HepG2 (cell line): ENCODE results near the gene LRRC37A. TPM values are rescaled to one million over a fixed set of nuclear protein-coding genes. Genes with fewer than 3 reads are reported as not detected.
A peak's percentile ranks its signal among the peaks of the same experiment; 100 is the strongest.

ENCODE experiments used
- AGO1 ChIP-seq: fragments of 200-400 bp; formaldehyde crosslinking; IDR thresholded peaks from 2 replicates; pipeline ENCODE4 v1.6.1; 2017; ENCODE audit warnings: mild to moderate bottlenecking, low read depth, low read length, moderate library complexity; ENCODE audit not compliant: poor library complexity, severe bottlenecking
- CCDC6 ChIP-seq: sonication (generic); formaldehyde crosslinking; IDR thresholded peaks from 2 replicates; pipeline ENCODE4 v1.8.1; 2022; ENCODE audit warnings: mild to moderate bottlenecking, missing genetic modification reagents, moderate library complexity
- CERS6 ChIP-seq: sonication (generic); formaldehyde crosslinking; IDR thresholded peaks from 2 replicates; pipeline ENCODE4 v1.5.0; 2020; ENCODE audit warnings: missing genetic modification reagents
- E2F1 ChIP-seq: sonication (generic); formaldehyde crosslinking; IDR thresholded peaks from 2 replicates; pipeline ENCODE4 v1.5.0; 2020; ENCODE audit warnings: missing genetic modification reagents
- FOXP4 ChIP-seq: sonication (generic); formaldehyde crosslinking; IDR thresholded peaks from 2 replicates; pipeline ENCODE4 v1.4.0; 2020; ENCODE audit warnings: missing genetic modification reagents
- KDM2A ChIP-seq: sonication (generic); formaldehyde crosslinking; IDR thresholded peaks from 2 replicates; pipeline ENCODE4 v1.4.0; 2020; ENCODE audit warnings: low read depth, missing genetic modification reagents, borderline replicate concordance
- MAF1 ChIP-seq: sonication (generic); formaldehyde crosslinking; IDR thresholded peaks from 2 replicates; pipeline ENCODE4 v1.5.0; 2020; ENCODE audit warnings: missing genetic modification reagents, borderline replicate concordance
- MAFK ChIP-seq, 2 experiments: IDR thresholded peaks in 1 of 2; conservative IDR thresholded peaks in 1 of 2; 2 replicates each; pipeline ENCODE4 v1.6.1; 2011; ENCODE audit warnings: improper control_type of control experiment in 2 of 2, low read length in 2 of 2
- MAX ChIP-seq: IDR thresholded peaks from 2 replicates; pipeline ENCODE4 v1.6.1; 2012; ENCODE audit warnings: inconsistent platforms
- MED13 ChIP-seq: sonication (generic); formaldehyde crosslinking; IDR thresholded peaks from 2 replicates; pipeline ENCODE4 v1.5.0; 2020; ENCODE audit warnings: missing genetic modification reagents
- MYPOP ChIP-seq: sonication (generic); formaldehyde crosslinking; IDR thresholded peaks from 2 replicates; pipeline ENCODE4 v1.8.1; 2023; ENCODE audit warnings: mild to moderate bottlenecking, moderate library complexity, missing genetic modification reagents
- RARG ChIP-seq: sonication (generic); formaldehyde crosslinking; IDR thresholded peaks from 2 replicates; pipeline ENCODE4 v1.4.0; 2020; ENCODE audit warnings: low read depth, mild to moderate bottlenecking, missing genetic modification reagents
- SOX5 ChIP-seq: IDR thresholded peaks from 2 replicates; pipeline ENCODE4 v1.6.1; 2016; ENCODE audit warnings: borderline replicate concordance
- TAF1 ChIP-seq: sonication (generic); formaldehyde crosslinking; IDR thresholded peaks from 2 replicates; pipeline ENCODE4 v1.4.0; 2020; ENCODE audit warnings: missing genetic modification reagents
- TCF12 ChIP-seq, 2 experiments: fragments of 450-650 bp in 1 of 2; sonication (generic) in 1 of 2; formaldehyde crosslinking in 1 of 2; IDR thresholded peaks; 2 replicates each; pipeline versions ENCODE4 v1.6.1 to v1.8.0; 2017 to 2022; ENCODE audit warnings: antibody characterized with exemption in 1 of 2, mild to moderate bottlenecking in 1 of 2, missing genetic modification reagents in 1 of 2, moderate library complexity in 1 of 2
- THAP11 ChIP-seq: IDR thresholded peaks from 2 replicates; pipeline ENCODE4 v1.6.1; 2016; ENCODE audit warnings: missing biosample characterization, missing genetic modification reagents
- TSC22D2 ChIP-seq: sonication (generic); formaldehyde crosslinking; IDR thresholded peaks from 2 replicates; pipeline ENCODE4 v1.5.1; 2020; ENCODE audit warnings: missing genetic modification reagents, mild to moderate bottlenecking, borderline replicate concordance
- ZFP1 ChIP-seq: IDR thresholded peaks from 2 replicates; pipeline ENCODE4 v1.6.1; 2016
- ZMYM2 ChIP-seq: sonication (generic); formaldehyde crosslinking; IDR thresholded peaks from 2 replicates; pipeline ENCODE4 v1.8.0; 2022; ENCODE audit warnings: mild to moderate bottlenecking, missing genetic modification reagents
- ZNF138 ChIP-seq: sonication (generic); formaldehyde crosslinking; IDR thresholded peaks from 2 replicates; pipeline ENCODE4 v1.5.0; 2020; ENCODE audit warnings: mild to moderate bottlenecking, low read depth, missing genetic modification reagents
- ZNF180 ChIP-seq: sonication (generic); formaldehyde crosslinking; IDR thresholded peaks from 2 replicates; pipeline ENCODE4 v1.4.0; 2020; ENCODE audit warnings: low read depth, missing genetic modification reagents, borderline replicate concordance
- ZNF235 ChIP-seq: sonication (generic); formaldehyde crosslinking; IDR thresholded peaks from 2 replicates; pipeline ENCODE4 v1.8.1; 2023; ENCODE audit warnings: mild to moderate bottlenecking, missing genetic modification reagents, borderline replicate concordance
- ZNF256 ChIP-seq: sonication (generic); formaldehyde crosslinking; conservative IDR thresholded peaks from 2 replicates; pipeline ENCODE4 v1.4.0; 2020; ENCODE audit warnings: missing genetic modification reagents
- ZNF768 ChIP-seq: sonication (generic); formaldehyde crosslinking; IDR thresholded peaks from 2 replicates; pipeline ENCODE4 v1.4.0; 2020; ENCODE audit warnings: missing genetic modification reagents
- polyA plus RNA-seq, 8 experiments: library from polyadenylated mRNA; depleted of rRNA in 3 of 8; stranded (reverse) in 7 of 8; unstranded in 1 of 8; fragments of >200 nt; fragmentation: Illumina TruSeq in 4 of 8; extraction: Trizol in 4 of 8; gene quantifications; 2 replicates each; pipeline versions ENCODE4 v1.2.1 to v1.2.3, GENCODE V29; 2011 to 2016; ENCODE audit warnings: low read depth in 4 of 8, missing spikeins in 1 of 8, mixed read lengths in 1 of 8; ENCODE audit not compliant: insufficient read depth in 1 of 8
- total RNA-seq, 5 experiments: library from RNA; depleted of rRNA; stranded (reverse); fragments of >200 nt; fragmentation: Illumina TruSeq; extraction: Trizol; gene quantifications; 2 replicates each; pipeline ENCODE4 v1.2.3, GENCODE V29; 2016; ENCODE audit warnings: low read depth in 1 of 5

LRRC37A gene
- total and polyA plus RNA-seq, 2 of the 13 experiments (the other 11 are each of a cell fraction or from before 2014, with no cell fraction given) = 0.97 to 1.3 TPM

GRCh38 chr17:46266656-46267544, 28.0 kb upstream of the LRRC37A start (continued):
- TF ChIP-seq AGO1 (no peak), FOXP4 (CRISPR knock-in tag) (0 out of 2 replicates have a peak, but pooled peaks have one; percentile 29), ZMYM2 (peak; percentile 67; the same call in 1 of the 2 replicates), MED13 (no peak), MAF1 (CRISPR knock-in tag) (0 out of 2 replicates have a peak, but pooled peaks have one; percentile 55), SOX5 (CRISPR knock-in tag) (peak; percentile 6; the same call in 1 of the 2 replicates), TSC22D2 (no peak), MAFK (conservative IDR thresholded peaks at IDR 0.05 in 1 of 2, IDR thresholded peaks at IDR 0.05 in 1 of 2; ENCODE audit: low read length in 2 of 2) (no peak), THAP11 (CRISPR knock-in tag) (0 out of 2 replicates have a peak, but pooled peaks have one; percentile 11), TCF12 (IDR thresholded peaks at IDR 0.05) (no peak), TCF12 (CRISPR knock-in tag; IDR thresholded peaks at IDR 0.05) (peak; percentile 48), ZNF138 (peak; percentile 71; the same call in 1 of the 2 replicates), ZNF235 (no peak), CCDC6 (CRISPR knock-in tag) (no peak), RARG (CRISPR knock-in tag) (peak; percentile 46; the same call in 1 of the 2 replicates), ZFP1 (no peak), ZNF768 (CRISPR knock-in tag) (peak; percentile 69), ZNF180 (CRISPR knock-in tag) (no peak), TAF1 (peak; percentile 75), CERS6 (CRISPR knock-in tag) (0 out of 2 replicates have a peak, but pooled peaks have one; percentile 32), KDM2A (peak; percentile 62; the same call in 1 of the 2 replicates), MYPOP (CRISPR knock-in tag) (peak; percentile 98), ZNF256 (CRISPR knock-in tag) (no peak), MAX (peak; percentile 66), E2F1 (CRISPR knock-in tag) (peak; percentile 35; the same call in 1 of the 2 replicates)
